ENCODE data around the gene KAZN.

Gene KAZN

DNA sequence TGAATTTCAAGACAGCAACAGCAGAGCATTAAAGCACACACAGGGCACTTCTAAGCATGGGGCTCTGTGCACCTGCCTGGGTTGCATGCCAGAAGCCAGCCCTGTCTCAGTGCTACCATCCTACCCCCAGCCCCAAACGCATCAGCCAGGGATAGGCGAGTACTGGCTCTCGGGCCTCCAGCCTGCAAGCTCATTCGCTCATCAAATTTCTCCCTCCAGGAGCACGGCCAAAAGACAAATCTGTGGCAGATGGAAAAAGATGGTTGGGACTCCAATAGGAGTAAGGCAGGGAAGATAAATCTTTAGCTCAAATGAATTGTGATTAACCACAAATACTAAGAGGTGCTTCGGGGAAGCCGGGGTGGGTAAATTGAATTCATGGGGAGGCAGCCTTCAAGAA is 189.6 kb downstream of the KAZN start:
- DNase-seq (ENCODE audit: low read depth): no peak
- no peak for TF ChIP-seq CTCF (IDR thresholded peaks at IDR 0.05; ENCODE audit: control insufficient read depth, extremely low read depth, insufficient read depth)

GRCh38 chr1:14790982-14791381 is 192.5 kb downstream of the KAZN start:
- no peak overlapping the region for H3K4me3 ChIP-seq (ENCODE audit: low read depth, low read length)
- DNase-seq (ENCODE audit: low read depth): no peak
- no peak for TF ChIP-seq CTCF (IDR thresholded peaks at IDR 0.05; ENCODE audit: control insufficient read depth, extremely low read depth, insufficient read depth)

More for the DNA sequence above, 189.6 kb downstream of the KAZN start:
- H3K4me3 ChIP-seq (ENCODE audit: low read depth, low read length): no peak overlapping the region

DNA sequence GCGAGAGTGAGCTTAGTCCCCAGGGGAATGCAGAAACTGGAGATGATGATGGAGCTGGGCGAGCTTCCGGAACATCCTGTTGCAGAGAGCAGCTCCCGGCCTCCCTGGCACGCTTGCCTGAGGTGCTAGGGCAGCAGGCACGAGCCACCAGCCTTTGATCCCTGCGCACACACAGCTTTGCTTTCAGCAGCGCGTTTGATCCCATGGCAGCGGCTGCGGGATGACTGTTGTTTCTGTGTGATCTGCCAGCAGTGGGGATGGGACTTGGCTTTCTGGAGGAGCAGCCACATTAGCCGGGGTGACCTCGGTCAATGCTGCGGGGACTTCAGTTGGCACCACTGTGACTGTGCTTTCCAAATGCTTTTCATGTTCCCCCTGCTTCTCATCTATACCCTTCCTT is 193.2 kb downstream of the KAZN start:
- no peak for DNase-seq (ENCODE audit: low read depth)
- no peak overlapping the region for H3K4me3 ChIP-seq (ENCODE audit: low read depth, low read length)
- no peak for TF ChIP-seq CTCF (IDR thresholded peaks at IDR 0.05; ENCODE audit: control insufficient read depth, extremely low read depth, insufficient read depth)

DNA sequence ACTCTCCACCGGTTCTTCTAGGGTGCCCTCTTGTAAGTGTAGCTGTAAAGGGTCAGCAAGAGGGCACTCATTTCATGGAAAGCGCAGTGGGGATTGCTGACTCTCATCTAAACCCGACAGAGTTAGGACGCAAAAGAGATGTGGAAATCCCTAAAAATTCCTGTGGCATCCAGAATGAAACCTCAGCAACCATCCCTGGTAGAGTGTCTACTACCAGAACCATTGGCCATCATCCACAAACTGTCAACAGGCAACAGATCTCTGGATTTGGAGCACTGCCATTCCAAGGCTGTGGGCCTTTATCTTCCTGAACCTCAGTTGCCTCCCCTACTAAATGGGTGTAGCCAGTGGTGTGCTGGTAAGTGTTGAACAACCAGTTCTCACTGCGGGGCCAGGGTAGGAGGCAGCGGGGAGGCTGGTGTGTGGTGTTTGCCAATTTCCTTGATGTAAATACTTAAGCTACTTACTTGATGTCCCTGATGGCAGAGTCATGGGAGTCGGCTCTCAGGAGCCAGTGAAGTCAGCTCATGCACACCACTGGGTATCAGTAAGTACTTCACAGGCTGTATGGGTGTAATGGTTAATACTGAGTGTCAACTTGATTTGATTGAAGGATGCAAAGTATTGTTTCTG is 195.8 kb downstream of the KAZN start:
- TF ChIP-seq CTCF (IDR thresholded peaks at IDR 0.05; ENCODE audit: control insufficient read depth, extremely low read depth, insufficient read depth): no peak
- DNase-seq (ENCODE audit: low read depth): no peak

DNA sequence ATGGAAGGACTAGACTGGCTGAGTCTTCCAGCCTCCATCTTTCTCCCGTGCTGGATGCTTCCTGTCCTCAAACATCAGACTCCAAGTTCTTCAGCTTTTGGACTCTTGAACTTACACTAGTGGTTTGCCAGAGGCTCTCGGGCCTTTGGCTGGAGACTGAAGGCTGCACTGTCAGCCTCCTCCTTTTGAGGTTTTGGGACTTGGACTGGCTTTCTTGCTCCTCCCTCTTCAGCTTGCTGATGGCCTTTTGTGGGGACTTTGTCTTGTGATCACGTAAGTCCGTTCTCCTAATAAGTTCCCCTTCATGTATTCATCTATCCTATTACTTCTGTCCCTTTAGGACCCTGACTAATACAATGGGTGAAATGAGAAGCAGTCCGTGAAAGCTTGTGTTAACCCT is 196.4 kb downstream of the KAZN start:
- TF ChIP-seq CTCF (IDR thresholded peaks at IDR 0.05; ENCODE audit: control insufficient read depth, extremely low read depth, insufficient read depth): no peak
- no peak for DNase-seq (ENCODE audit: low read depth)

More for the DNA sequence above, 195.8 kb downstream of the KAZN start:
- H3K4me3 ChIP-seq (ENCODE audit: low read depth, low read length): no peak overlapping the region

GRCh38 chr1:14795589-14795988 is 197.1 kb downstream of the KAZN start:
- TF ChIP-seq CTCF (IDR thresholded peaks at IDR 0.05; ENCODE audit: control insufficient read depth, extremely low read depth, insufficient read depth): no peak
- H3K4me3 ChIP-seq (ENCODE audit: low read depth, low read length): no peak overlapping the region
- DNase-seq (ENCODE audit: low read depth): no peak

More for the DNA sequence above, 196.4 kb downstream of the KAZN start:
- no peak overlapping the region for H3K4me3 ChIP-seq (ENCODE audit: low read depth, low read length)

DNA sequence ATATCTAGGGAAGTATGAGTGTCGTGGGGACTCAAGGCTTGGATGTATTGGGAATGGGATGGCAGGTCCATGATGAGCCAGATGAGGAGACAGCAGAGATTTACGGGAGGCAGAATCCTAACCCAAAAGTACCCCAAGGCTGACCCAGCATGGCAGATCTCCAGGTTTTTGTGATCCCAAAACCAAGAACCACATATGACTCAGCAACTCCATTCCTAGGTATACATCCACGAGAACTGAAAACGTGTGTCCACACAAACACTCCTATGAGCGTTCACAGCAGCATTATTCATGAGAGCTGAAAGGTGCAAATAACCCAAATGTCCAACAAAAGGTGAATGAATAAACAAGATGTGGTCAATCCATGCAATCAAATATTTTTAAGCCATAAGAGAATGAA is 201.5 kb downstream of the KAZN start:
- TF ChIP-seq CTCF (IDR thresholded peaks at IDR 0.05; ENCODE audit: control insufficient read depth, extremely low read depth, insufficient read depth): no peak
- DNase-seq (ENCODE audit: low read depth): no peak

More for the DNA sequence above, 201.5 kb downstream of the KAZN start:
- no peak overlapping the region for H3K4me3 ChIP-seq (ENCODE audit: low read depth, low read length)

Measured in LNCaP clone FGC (cell line).